HepG2 (cell line): ENCODE results near the gene NCOA1. TPM values are rescaled to one million over a fixed set of nuclear protein-coding genes. Genes with fewer than 3 reads are reported as not detected.

Source experiments
- JARID2 ChIP-seq: sonication (generic); formaldehyde crosslinking; IDR thresholded peaks from 2 replicates; pipeline ENCODE4 v1.8.1; 2023; ENCODE audit warnings: missing genetic modification reagents, inconsistent platforms; ENCODE audit not compliant: insufficient replicate concordance
- KDM1A ChIP-seq: IDR thresholded peaks from 2 replicates; pipeline ENCODE4 v1.6.1; 2016; ENCODE audit warnings: missing compliant biosample characterization
- MAF1 ChIP-seq: sonication (generic); formaldehyde crosslinking; IDR thresholded peaks from 2 replicates; pipeline ENCODE4 v1.5.0; 2020; ENCODE audit warnings: missing genetic modification reagents, borderline replicate concordance
- MAFG ChIP-seq: sonication (generic); formaldehyde crosslinking; IDR thresholded peaks from 2 replicates; pipeline ENCODE4 v1.5.1; 2020; ENCODE audit warnings: mild to moderate bottlenecking, missing genetic modification reagents
- PRDM4 ChIP-seq: sonication (generic); formaldehyde crosslinking; IDR thresholded peaks from 2 replicates; pipeline ENCODE4 v1.9.0; 2021; ENCODE audit warnings: missing genetic modification reagents, borderline replicate concordance
- ZBTB40 ChIP-seq, 2 experiments: fragments of 450-650 bp in 1 of 2; sonication (generic) in 1 of 2; formaldehyde crosslinking in 1 of 2; IDR thresholded peaks; 2 replicates each; pipeline versions ENCODE4 v1.6.1 to v1.8.0; 2016 to 2022; ENCODE audit warnings: antibody characterized with exemption in 1 of 2, mild to moderate bottlenecking in 1 of 2, missing genetic modification reagents in 1 of 2
- ZFP41 ChIP-seq: sonication (generic); formaldehyde crosslinking; IDR thresholded peaks from 2 replicates; pipeline ENCODE4 v1.4.0; 2020; ENCODE audit warnings: mild to moderate bottlenecking, missing genetic modification reagents, borderline replicate concordance
- ZNF138 ChIP-seq: sonication (generic); formaldehyde crosslinking; IDR thresholded peaks from 2 replicates; pipeline ENCODE4 v1.5.0; 2020; ENCODE audit warnings: mild to moderate bottlenecking, low read depth, missing genetic modification reagents
- ZNF543 ChIP-seq: sonication (generic); formaldehyde crosslinking; IDR thresholded peaks from 2 replicates; pipeline ENCODE4 v1.4.0; 2020; ENCODE audit warnings: mild to moderate bottlenecking, missing genetic modification reagents
- ZNF556 ChIP-seq: sonication (generic); formaldehyde crosslinking; IDR thresholded peaks from 2 replicates; pipeline ENCODE4 v1.4.0; 2020; ENCODE audit warnings: mild to moderate bottlenecking, missing genetic modification reagents, borderline replicate concordance
- polyA plus RNA-seq, 8 experiments: library from polyadenylated mRNA; depleted of rRNA in 3 of 8; stranded (reverse) in 7 of 8; unstranded in 1 of 8; fragments of >200 nt; fragmentation: Illumina TruSeq in 4 of 8; extraction: Trizol in 4 of 8; gene quantifications; 2 replicates each; pipeline versions ENCODE4 v1.2.1 to v1.2.3, GENCODE V29; 2011 to 2016; ENCODE audit warnings: low read depth in 4 of 8, missing spikeins in 1 of 8, mixed read lengths in 1 of 8; ENCODE audit not compliant: insufficient read depth in 1 of 8
- total RNA-seq, 5 experiments: library from RNA; depleted of rRNA; stranded (reverse); fragments of >200 nt; fragmentation: Illumina TruSeq; extraction: Trizol; gene quantifications; 2 replicates each; pipeline ENCODE4 v1.2.3, GENCODE V29; 2016; ENCODE audit warnings: low read depth in 1 of 5
- TF ChIP-seq, protein P1 (sequence below): sonication (generic); formaldehyde crosslinking; IDR thresholded peaks from 2 replicates; pipeline ENCODE4 v1.4.0; 2020; ENCODE audit warnings: mild to moderate bottlenecking, low read depth, missing genetic modification reagents
- TF ChIP-seq, protein P2 (sequence below): sonication (generic); formaldehyde crosslinking; IDR thresholded peaks from 2 replicates; pipeline ENCODE4 v1.8.0; 2023; ENCODE audit warnings: mild to moderate bottlenecking, missing genetic modification reagents

Gene NCOA1
- total and polyA plus RNA-seq, 2 of the 13 experiments (the other 11 are each of a cell fraction or from before 2014, with no cell fraction given) = 10.0 to 10.4 TPM

DNA sequence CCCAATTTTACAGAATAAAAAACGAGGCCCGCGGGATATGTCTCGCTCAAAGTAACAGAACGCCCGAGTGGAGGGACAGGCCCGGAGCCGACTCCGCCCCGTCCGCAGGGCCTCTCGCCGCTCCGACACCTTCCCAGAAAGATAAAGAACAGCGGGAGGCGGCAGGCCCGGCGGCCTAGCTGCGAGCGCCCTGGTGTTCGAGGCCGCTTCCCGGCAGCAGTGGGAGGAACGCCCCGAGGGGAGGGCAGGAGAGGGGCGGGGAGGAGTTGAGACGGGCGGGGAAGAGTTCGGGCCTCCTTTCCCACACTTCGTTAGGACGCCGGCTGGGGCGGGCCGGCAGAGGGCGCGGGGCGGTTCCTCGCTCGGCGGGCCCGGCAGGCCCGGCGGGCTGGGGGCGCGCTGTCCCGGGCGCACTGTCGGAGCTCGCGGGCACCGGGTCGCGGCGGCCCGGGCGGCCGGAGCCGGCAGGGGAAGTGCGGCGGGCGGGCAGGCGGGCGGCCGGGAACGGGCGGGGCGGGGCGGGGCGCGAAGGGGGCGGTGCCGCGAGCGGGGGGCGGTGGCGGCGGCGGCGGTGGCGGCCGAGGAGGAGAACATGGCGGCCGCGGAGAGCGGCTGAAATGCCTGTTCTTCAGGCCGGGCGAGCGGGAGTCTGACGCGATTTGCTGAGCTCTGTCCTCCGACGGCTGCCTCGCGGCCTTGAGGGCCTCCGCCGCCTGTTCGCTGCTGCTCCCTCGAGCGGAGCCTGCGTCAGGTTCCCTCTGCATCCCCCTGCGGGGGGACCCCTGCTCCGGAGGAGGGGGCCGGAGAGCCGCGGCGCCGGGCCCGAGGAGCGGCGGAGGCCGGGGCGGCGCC, at the start of gene NCOA1 (continued):
- TF ChIP-seq MAFG (CRISPR knock-in tag) = no peak
- no peak for TF ChIP-seq ZFP41 (CRISPR knock-in tag)
- 0 out of 2 replicates have a peak, but pooled peaks have one; percentile 17 for TF ChIP-seq KDM1A (CRISPR knock-in tag)
- TF ChIP-seq ZNF543 (CRISPR knock-in tag) = peak; percentile 75; the same call in 1 of the 2 replicates
- no peak for TF ChIP-seq PRDM4 (CRISPR knock-in tag)
- TF ChIP-seq JARID2 (CRISPR knock-in tag) = no peak
- TF ChIP-seq ZBTB40 (IDR thresholded peaks at IDR 0.05) = no peak
- no peak for TF ChIP-seq ZBTB40 (CRISPR knock-in tag; IDR thresholded peaks at IDR 0.05)
- no peak for TF ChIP-seq MAF1 (CRISPR knock-in tag)
- TF ChIP-seq, protein P1, sequence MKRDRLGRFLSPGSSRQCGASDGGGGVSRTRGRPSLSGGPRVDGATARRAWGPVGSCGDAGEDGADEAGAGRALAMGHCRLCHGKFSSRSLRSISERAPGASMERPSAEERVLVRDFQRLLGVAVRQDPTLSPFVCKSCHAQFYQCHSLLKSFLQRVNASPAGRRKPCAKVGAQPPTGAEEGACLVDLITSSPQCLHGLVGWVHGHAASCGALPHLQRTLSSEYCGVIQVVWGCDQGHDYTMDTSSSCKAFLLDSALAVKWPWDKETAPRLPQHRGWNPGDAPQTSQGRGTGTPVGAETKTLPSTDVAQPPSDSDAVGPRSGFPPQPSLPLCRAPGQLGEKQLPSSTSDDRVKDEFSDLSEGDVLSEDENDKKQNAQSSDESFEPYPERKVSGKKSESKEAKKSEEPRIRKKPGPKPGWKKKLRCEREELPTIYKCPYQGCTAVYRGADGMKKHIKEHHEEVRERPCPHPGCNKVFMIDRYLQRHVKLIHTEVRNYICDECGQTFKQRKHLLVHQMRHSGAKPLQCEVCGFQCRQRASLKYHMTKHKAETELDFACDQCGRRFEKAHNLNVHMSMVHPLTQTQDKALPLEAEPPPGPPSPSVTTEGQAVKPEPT = no peak
- no peak for TF ChIP-seq ZNF556 (CRISPR knock-in tag)
- TF ChIP-seq ZNF138 = no peak
- TF ChIP-seq, protein P2, sequence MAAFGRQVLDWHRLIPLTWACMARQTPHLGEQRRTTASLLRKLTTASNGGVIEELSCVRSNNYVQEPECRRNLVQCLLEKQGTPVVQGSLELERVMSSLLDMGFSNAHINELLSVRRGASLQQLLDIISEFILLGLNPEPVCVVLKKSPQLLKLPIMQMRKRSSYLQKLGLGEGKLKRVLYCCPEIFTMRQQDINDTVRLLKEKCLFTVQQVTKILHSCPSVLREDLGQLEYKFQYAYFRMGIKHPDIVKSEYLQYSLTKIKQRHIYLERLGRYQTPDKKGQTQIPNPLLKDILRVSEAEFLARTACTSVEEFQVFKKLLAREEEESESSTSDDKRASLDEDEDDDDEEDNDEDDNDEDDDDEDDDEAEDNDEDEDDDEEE (CRISPR knock-in tag) = no peak
